Measurements from ENCODE around the gene MORF4L1. TPM values are rescaled to one million over a fixed set of nuclear protein-coding genes. Genes with fewer than 3 reads are reported as not detected.
A peak's percentile ranks its signal among the peaks of the same experiment; 100 is the strongest.
"Not testable (repeated sequence)": the region's sequence is repeated elsewhere in the genome, so short reads cannot be mapped to it uniquely, and the experiment has no call there.

Gene MORF4L1
- total and polyA plus RNA-seq, 2 donors from 2014 or later = 319 to 325 TPM

DNA sequence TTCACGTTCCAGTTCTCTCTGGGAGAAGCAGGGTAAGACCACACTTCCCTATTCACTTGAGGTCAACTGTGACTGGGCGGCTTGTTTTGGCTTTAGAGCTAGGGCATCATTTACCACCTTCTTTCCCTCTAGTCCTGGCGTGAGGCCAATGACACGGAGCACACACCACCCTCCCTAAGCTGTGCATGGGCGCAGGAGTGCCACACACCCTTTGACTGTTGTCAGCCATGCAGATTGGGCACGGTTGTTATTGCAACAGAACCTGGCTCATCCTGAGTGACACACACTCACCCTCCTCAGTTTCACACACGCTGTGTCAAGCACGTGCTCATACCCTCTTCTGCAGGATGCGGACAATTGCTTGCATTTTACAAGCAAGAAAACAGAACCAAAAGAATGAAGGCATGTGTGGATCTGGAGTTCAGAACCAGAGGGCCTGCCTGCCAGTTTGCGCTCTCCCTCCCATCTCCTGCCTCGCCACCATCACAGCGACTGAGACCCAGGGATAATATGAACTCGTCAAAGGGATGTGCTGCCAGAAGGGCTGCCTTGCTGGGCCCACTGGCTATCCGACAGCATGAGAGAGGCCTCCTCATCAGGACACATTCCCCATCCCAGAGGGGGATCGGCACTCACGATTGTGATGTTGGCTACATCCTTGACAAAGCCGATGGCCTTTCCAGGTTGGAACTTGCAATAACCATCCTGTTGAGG is 54.5 kb downstream of the MORF4L1 start:
- Histone ChIP-seq H3K4me3 (ENCODE audit: low read length in 3 of 3) (no peak overlapping the region), H3K9ac (ENCODE audit: low read length in 3 of 3) (no peak overlapping the region), H3K36me3 (ENCODE audit: control insufficient read depth in 2 of 3, insufficient read depth in 3 of 3, low read length in 3 of 3) (peaks cover 5 to 68% (median 43%) of the 10 kb centered on the region in 3 donors), H3K4me1 (ENCODE audit: control insufficient read depth in 2 of 3, insufficient read depth in 2 of 3, low read depth in 1 of 3, low read length in 3 of 3) (peaks cover 0 to 12% (median 8%) of the 10 kb centered on the region in 3 donors), H3K27ac (ENCODE audit: low read depth in 2 of 2, low read length in 2 of 2) (no peak overlapping the region), H3K27me3 (ENCODE audit: control insufficient read depth, insufficient read depth, low read length) (no peaks in the 10 kb centered on the region), H3K9me3 (ENCODE audit: control insufficient read depth in 2 of 3, insufficient read depth in 1 of 3, low read length in 3 of 3) (no peaks in the 10 kb centered on the region)
- FAIRE-seq (no peak), DNase-seq (no peak)
- intact Hi-C loops (cut with DNase I) = no loop called here
- TF ChIP-seq, protein P1, sequence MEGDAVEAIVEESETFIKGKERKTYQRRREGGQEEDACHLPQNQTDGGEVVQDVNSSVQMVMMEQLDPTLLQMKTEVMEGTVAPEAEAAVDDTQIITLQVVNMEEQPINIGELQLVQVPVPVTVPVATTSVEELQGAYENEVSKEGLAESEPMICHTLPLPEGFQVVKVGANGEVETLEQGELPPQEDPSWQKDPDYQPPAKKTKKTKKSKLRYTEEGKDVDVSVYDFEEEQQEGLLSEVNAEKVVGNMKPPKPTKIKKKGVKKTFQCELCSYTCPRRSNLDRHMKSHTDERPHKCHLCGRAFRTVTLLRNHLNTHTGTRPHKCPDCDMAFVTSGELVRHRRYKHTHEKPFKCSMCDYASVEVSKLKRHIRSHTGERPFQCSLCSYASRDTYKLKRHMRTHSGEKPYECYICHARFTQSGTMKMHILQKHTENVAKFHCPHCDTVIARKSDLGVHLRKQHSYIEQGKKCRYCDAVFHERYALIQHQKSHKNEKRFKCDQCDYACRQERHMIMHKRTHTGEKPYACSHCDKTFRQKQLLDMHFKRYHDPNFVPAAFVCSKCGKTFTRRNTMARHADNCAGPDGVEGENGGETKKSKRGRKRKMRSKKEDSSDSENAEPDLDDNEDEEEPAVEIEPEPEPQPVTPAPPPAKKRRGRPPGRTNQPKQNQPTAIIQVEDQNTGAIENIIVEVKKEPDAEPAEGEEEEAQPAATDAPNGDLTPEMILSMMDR (IDR thresholded peaks at IDR 0.05; ENCODE audit: borderline replicate concordance, extremely low read depth, insufficient read depth) = no peak

DNA sequence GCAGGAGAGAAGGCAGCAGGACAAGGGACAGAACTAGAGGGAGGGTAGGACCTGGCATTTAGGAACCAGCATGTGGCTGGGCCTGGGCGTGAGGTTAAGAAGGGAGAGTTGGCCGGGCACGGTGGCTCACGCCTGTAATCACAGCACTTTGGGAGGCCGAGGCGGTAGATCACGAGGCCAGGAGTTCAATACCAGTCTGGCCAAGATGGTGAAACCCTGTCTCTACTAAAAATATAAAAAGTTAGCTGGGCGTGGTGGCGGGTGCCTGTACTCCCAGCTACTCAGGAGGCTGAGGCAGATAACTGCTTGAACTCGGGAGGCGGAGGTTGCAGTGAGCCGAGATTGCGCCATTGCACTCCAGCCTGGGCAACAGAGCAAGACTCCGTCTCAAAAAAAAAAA is 55.5 kb downstream of the MORF4L1 start:
- H3K9me3 ChIP-seq (ENCODE audit: control insufficient read depth in 2 of 3, insufficient read depth in 1 of 3, low read length in 3 of 3); H3K9ac ChIP-seq (ENCODE audit: low read length in 3 of 3); FAIRE-seq; H3K27ac ChIP-seq (ENCODE audit: low read depth in 2 of 2, low read length in 2 of 2); H3K27me3 ChIP-seq (ENCODE audit: control insufficient read depth, insufficient read depth, low read length); intact Hi-C loops (cut with DNase I); DNase-seq; H3K4me3 ChIP-seq (ENCODE audit: low read length in 3 of 3): not testable (repeated sequence)
- peaks cover 5 to 65% (median 35%) of the 10 kb centered on the region in 3 donors for H3K36me3 ChIP-seq (ENCODE audit: control insufficient read depth in 2 of 3, insufficient read depth in 3 of 3, low read length in 3 of 3)
- peaks cover 0 to 21% (median 11%) of the 10 kb centered on the region in 3 donors for H3K4me1 ChIP-seq (ENCODE audit: control insufficient read depth in 2 of 3, insufficient read depth in 2 of 3, low read depth in 1 of 3, low read length in 3 of 3)

DNA sequence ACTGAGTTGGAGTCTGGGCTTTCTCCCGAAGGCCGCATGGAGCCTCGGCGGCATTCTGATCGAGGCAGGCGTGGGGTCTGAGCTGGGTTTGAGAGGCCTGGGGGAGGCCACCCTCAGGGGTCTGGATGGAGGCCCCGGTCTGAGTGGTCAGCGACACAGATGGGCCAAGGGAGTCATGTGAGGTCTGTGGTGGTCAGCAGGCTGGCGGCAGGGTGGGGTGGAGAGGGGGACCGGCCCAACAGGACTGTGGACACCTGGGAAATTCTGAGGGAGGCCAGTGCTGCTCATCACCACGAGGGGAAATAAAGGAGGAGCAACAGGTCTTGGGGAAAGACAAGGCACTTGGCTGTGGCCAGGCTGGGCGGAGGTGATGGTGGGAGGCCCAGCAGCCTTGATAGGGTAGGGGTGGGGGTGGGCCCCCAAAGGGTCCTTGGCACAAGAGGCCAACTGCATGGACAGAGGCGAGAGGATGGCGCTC is 56.0 kb downstream of the MORF4L1 start:
- Histone ChIP-seq H3K9ac (ENCODE audit: low read length in 3 of 3) (no peak overlapping the region), H3K9me3 (ENCODE audit: control insufficient read depth in 2 of 3, insufficient read depth in 1 of 3, low read length in 3 of 3) (no peaks in the 10 kb centered on the region), H3K27ac (ENCODE audit: low read depth in 2 of 2, low read length in 2 of 2) (no peak overlapping the region), H3K36me3 (ENCODE audit: control insufficient read depth in 2 of 3, insufficient read depth in 3 of 3, low read length in 3 of 3) (peaks cover 5 to 70% (median 32%) of the 10 kb centered on the region in 3 donors), H3K4me1 (ENCODE audit: control insufficient read depth in 2 of 3, insufficient read depth in 2 of 3, low read depth in 1 of 3, low read length in 3 of 3) (peaks cover 0 to 25% (median 16%) of the 10 kb centered on the region in 3 donors), H3K4me3 (ENCODE audit: low read length in 3 of 3) (no peak overlapping the region), H3K27me3 (ENCODE audit: control insufficient read depth, insufficient read depth, low read length) (no peaks in the 10 kb centered on the region)
- DNase-seq (peak in 1 of 5 donors; percentile 35), FAIRE-seq (no peak)
- intact Hi-C loops (cut with DNase I) = no loop called here
- TF ChIP-seq, protein P1 (IDR thresholded peaks at IDR 0.05; ENCODE audit: borderline replicate concordance, extremely low read depth, insufficient read depth) = no peak

GRCh38 chr15:78929536-78930264 is 57.0 kb downstream of the MORF4L1 start:
- H3K27ac ChIP-seq (ENCODE audit: low read depth in 2 of 2, low read length in 2 of 2) = no peak overlapping the region
- peaks cover 5 to 67% (median 31%) of the 10 kb centered on the region in 3 donors for H3K36me3 ChIP-seq (ENCODE audit: control insufficient read depth in 2 of 3, insufficient read depth in 3 of 3, low read length in 3 of 3)

More at GRCh38 chr15:78929536-78930264, 57.0 kb downstream of the MORF4L1 start:
- Histone ChIP-seq H3K9me3 (ENCODE audit: control insufficient read depth in 2 of 3, insufficient read depth in 1 of 3, low read length in 3 of 3) (no peaks in the 10 kb centered on the region), H3K27me3 (ENCODE audit: control insufficient read depth, insufficient read depth, low read length) (no peaks in the 10 kb centered on the region), H3K4me1 (ENCODE audit: control insufficient read depth in 2 of 3, insufficient read depth in 2 of 3, low read depth in 1 of 3, low read length in 3 of 3) (peaks cover 0 to 35% (median 26%) of the 10 kb centered on the region in 3 donors), H3K4me3 (ENCODE audit: low read length in 3 of 3) (no peak overlapping the region), H3K9ac (ENCODE audit: low read length in 3 of 3) (peak overlapping the region in 1 of 3 donors; percentile 19)
- DNase-seq (no peak), FAIRE-seq (no peak)
- intact Hi-C loops (cut with DNase I) = no loop called here
- TF ChIP-seq, protein P1 (IDR thresholded peaks at IDR 0.05; ENCODE audit: borderline replicate concordance, extremely low read depth, insufficient read depth) = no peak
